Left lung (tissue), 10 donors: ENCODE data around the gene FGF22. TPM values are rescaled to one million over a fixed set of nuclear protein-coding genes. Genes with fewer than 3 reads are reported as not detected.

Experiments
- ATAC-seq: fragments of 200-7000 bp; cut with Tn5 transposase; one replicate; pipeline ENCODE4 v1.9.1; 2020; ENCODE audit warnings: moderate library complexity
- DNase-seq, 4 donors: peaks; one replicate each; pipeline ENCODE4 v3.0.0-alpha.2; 2013 to 2020
- H3K27ac ChIP-seq, 2 donors: fragments of 200-600 bp; sonication (generic) in 1 of 2; one replicate each; pipeline versions ENCODE4 v1.5.0 to v1.8.0; 2020 to 2021
- H3K27me3 ChIP-seq, 2 donors: fragments of 200-600 bp; sonication (generic) in 1 of 2; one replicate each; pipeline versions ENCODE4 v1.5.0 to v1.8.0; 2020 to 2021
- H3K36me3 ChIP-seq, 2 donors: fragments of 200-600 bp; sonication (generic) in 1 of 2; one replicate each; pipeline versions ENCODE4 v1.5.0 to v1.8.0; 2020 to 2021
- H3K4me1 ChIP-seq, 2 donors: fragments of 200-600 bp; one replicate each; pipeline ENCODE4 v1.8.0; 2021
- H3K4me3 ChIP-seq, 2 donors: fragments of 200-600 bp; sonication (generic) in 1 of 2; one replicate each; pipeline versions ENCODE4 v1.5.0 to v1.8.0; 2020 to 2021; ENCODE audit warnings: mild to moderate bottlenecking in 1 of 2
- H3K9me3 ChIP-seq, 2 donors: fragments of 200-600 bp; sonication (generic) in 1 of 2; one replicate each; pipeline versions ENCODE4 v1.5.0 to v1.8.0; 2020 to 2021
- intact Hi-C, 2 donors: fragments of 100-400 bp; cut with DNase I; formaldehyde crosslinking; loops; one replicate each; pipeline versions ENCODE4 v1.11.2 to v1.14.2; 2022
- polyA plus RNA-seq, 6 donors: library from polyadenylated mRNA; unstranded; fragments of 120-200 nt; gene quantifications; one replicate each; pipeline ENCODE4 v1.2.1, GENCODE V29; 2013; ENCODE audit not compliant: insufficient read length in 6 of 6
- total RNA-seq, 2 donors: library from RNA; stranded (reverse); fragmentation: NEBNext Ultra II Directional; extraction: Animal tissue kit (Norgen Biotek cat#: 25700); gene quantifications; one replicate each; pipeline ENCODE4 v1.2.1, GENCODE V29; 2021
- TF ChIP-seq, protein P1 (sequence below), 2 donors: fragments of 200-600 bp; sonication (generic) in 1 of 2; IDR thresholded peaks; one replicate each; pipeline versions ENCODE4 v1.5.0 to v1.8.0; 2021; ENCODE audit warnings: antibody characterized with exemption in 2 of 2
- donor health status: DM: no; HTN: yes; CAD: no.
- donor health status: DM: no; HTN: no; CAD: no.

The FGF22 gene
- total and polyA plus RNA-seq, 8 donors: 0.21 to 0.48 (median 0.30) TPM

GRCh38 chr19:634975-635652 lies 4.6 kb upstream of the FGF22 start:
- Histone ChIP-seq H3K27ac (no peak overlapping the region), H3K4me1 (peaks cover 20 to 40% of the 10 kb centered on the region in 2 donors), H3K36me3 (peaks cover 0 to 8% of the 10 kb centered on the region in 2 donors), H3K27me3 (peaks cover 0 to 17% of the 10 kb centered on the region in 2 donors), H3K9me3 (no peaks in the 10 kb centered on the region), H3K4me3 (no peak overlapping the region)
- DNase-seq (no peak), ATAC-seq (no peak)
- intact Hi-C loops: no loop called here
- TF ChIP-seq, protein P1, sequence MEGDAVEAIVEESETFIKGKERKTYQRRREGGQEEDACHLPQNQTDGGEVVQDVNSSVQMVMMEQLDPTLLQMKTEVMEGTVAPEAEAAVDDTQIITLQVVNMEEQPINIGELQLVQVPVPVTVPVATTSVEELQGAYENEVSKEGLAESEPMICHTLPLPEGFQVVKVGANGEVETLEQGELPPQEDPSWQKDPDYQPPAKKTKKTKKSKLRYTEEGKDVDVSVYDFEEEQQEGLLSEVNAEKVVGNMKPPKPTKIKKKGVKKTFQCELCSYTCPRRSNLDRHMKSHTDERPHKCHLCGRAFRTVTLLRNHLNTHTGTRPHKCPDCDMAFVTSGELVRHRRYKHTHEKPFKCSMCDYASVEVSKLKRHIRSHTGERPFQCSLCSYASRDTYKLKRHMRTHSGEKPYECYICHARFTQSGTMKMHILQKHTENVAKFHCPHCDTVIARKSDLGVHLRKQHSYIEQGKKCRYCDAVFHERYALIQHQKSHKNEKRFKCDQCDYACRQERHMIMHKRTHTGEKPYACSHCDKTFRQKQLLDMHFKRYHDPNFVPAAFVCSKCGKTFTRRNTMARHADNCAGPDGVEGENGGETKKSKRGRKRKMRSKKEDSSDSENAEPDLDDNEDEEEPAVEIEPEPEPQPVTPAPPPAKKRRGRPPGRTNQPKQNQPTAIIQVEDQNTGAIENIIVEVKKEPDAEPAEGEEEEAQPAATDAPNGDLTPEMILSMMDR (IDR thresholded peaks at IDR 0.05): no peak

DNA sequence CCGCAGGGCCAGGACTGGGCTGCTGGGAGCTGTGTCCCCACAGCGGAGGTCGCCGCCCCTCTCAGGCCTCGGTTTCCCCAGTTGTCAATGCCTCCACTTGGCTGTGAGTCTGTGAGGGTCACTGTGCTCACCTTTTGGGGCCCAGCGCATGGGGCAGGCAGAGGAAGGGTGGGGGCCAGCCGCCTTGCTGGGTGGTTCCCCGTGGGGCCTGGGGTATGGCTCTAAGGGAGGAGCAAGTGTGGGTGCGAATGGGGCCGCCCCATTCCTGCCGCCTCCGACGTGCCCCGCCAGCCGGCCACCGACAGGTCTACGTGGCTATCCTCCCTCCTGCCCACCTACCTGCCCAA lies 800 bp upstream of the FGF22 start:
- Histone ChIP-seq H3K27me3 (peaks cover 0 to 21% of the 10 kb centered on the region in 2 donors), H3K9me3 (no peaks in the 10 kb centered on the region), H3K27ac (no peak overlapping the region), H3K4me1 (peaks cover 14 to 24% of the 10 kb centered on the region in 2 donors), H3K36me3 (peaks cover 0 to 6% of the 10 kb centered on the region in 2 donors), H3K4me3 (peak overlapping the region; percentile 18 to 34)
- intact Hi-C loops: no loop called here
- TF ChIP-seq, protein P1 (IDR thresholded peaks at IDR 0.05): no peak
- DNase-seq (no peak), ATAC-seq (no peak)

DNA sequence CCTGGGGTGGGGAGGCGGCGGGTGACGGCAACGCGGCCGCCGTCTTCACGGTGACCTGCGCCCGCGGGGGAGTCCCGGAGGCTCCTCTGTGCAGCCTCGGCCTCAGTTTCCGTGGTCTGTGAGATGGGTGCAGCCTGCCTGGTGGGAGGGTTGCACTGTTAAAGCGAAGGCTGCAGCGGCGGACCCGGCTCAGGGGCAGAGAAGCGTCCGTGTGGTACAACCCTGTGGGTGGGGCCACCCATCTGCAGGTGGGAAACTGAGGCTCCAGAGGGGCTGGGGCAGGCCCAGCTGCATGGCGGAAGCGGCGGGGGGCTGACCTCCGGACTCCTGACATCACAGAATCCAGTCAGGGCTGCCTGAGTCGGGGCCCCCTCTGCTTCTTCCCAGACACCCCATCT lies 481 bp downstream of the FGF22 start:
- no peaks in the 10 kb centered on the region for H3K9me3 ChIP-seq
- ATAC-seq: no peak
- no peak for DNase-seq
- no peak overlapping the region for H3K27ac ChIP-seq
- TF ChIP-seq, protein P1 (IDR thresholded peaks at IDR 0.05): no peak
- peaks cover 0 to 19% of the 10 kb centered on the region in 2 donors for H3K36me3 ChIP-seq
- peaks cover 7 to 16% of the 10 kb centered on the region in 2 donors for H3K4me1 ChIP-seq
- H3K4me3 ChIP-seq: peak overlapping the region; percentile 17 to 34
- peaks cover 0 to 21% of the 10 kb centered on the region in 2 donors for H3K27me3 ChIP-seq
- intact Hi-C loops: no loop called here

DNA sequence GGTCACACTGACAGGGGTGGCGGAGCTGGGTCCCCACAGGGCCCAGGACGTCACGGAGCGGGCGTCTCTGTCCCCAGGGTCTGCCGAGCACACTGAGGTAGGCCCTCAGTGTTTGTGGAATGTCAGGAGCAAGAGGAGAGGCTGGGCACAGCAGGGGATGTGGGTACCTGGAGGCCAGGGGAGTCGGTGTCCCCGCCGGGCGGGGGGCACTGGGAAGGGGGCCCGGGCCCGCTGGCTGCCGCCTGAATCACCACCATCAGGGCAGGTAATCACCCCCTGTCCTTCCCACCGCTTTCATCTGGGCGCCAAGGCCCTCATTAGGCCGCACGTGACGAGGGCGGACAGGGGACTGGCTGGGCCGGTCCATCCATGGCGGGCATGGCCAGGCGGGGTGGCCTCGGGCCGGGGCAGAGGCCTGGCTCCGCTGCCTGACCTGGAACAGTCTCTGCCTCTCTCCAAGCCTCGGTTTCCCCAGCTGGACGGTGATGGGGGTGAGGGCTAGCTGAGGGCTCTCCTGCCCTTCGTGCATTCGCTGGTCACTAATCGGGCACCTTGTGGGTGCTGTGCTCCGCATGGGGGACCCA lies 1.0 kb downstream of the FGF22 start:
- no peaks in the 10 kb centered on the region for H3K9me3 ChIP-seq
- DNase-seq (no peak), ATAC-seq (no peak)
- peaks cover 7 to 16% of the 10 kb centered on the region in 2 donors for H3K4me1 ChIP-seq
- no peak overlapping the region for H3K27ac ChIP-seq
- no peak overlapping the region for H3K4me3 ChIP-seq
- intact Hi-C loops: no loop called here
- peaks cover 0 to 24% of the 10 kb centered on the region in 2 donors for H3K36me3 ChIP-seq
- TF ChIP-seq, protein P1 (IDR thresholded peaks at IDR 0.05): no peak
- peaks cover 0 to 21% of the 10 kb centered on the region in 2 donors for H3K27me3 ChIP-seq

- no peak for ATAC-seq
- TF ChIP-seq, protein P1 (IDR thresholded peaks at IDR 0.05): no peak
- H3K36me3 ChIP-seq: peaks cover 0 to 34% of the 10 kb centered on the region in 2 donors
- H3K4me1 ChIP-seq: peaks cover 7 to 16% of the 10 kb centered on the region in 2 donors
- no peak overlapping the region for H3K4me3 ChIP-seq
- no peak overlapping the region for H3K27ac ChIP-seq
- no peak for DNase-seq
- intact Hi-C loops: no loop called here
- peaks cover 0 to 21% of the 10 kb centered on the region in 2 donors for H3K27me3 ChIP-seq
- no peaks in the 10 kb centered on the region for H3K9me3 ChIP-seq
Observed at GRCh38 chr19:641702-642101, 2.0 kb downstream of the FGF22 start.
